ENCODE results near the gene SCYL1. TPM values are rescaled to one million over a fixed set of nuclear protein-coding genes. Genes with fewer than 3 reads are reported as not detected.

SCYL1 gene
- total RNA-seq: 42.9 TPM
- polyA plus RNA-seq (ENCODE audit: insufficient read depth in 1 of 8, insufficient read length in 8 of 8, low replicate concordance in 1 of 8): 10 to 100 TPM; 43.0 to 62.9 (median 51.9) TPM
- long read RNA-seq, donor 1, partial matches to known transcripts: 12 of 19 reads
- long read RNA-seq, donor 1, other reads (novel, unspliced or antisense): 0 of 19 reads
- long read RNA-seq, donor 2, partial matches to known transcripts: 0 of 2 reads
- long read RNA-seq, donor 2, other reads (novel, unspliced or antisense): 0 of 2 reads
- long read RNA-seq, donor 3, transcript SCYL1-213 (1 exons, 856 nt): major isoform, 9 of 15 reads
- long read RNA-seq, donor 3, partial matches to known transcripts: 0 of 15 reads
- long read RNA-seq, donor 3, other reads (novel, unspliced or antisense): 0 of 15 reads
- long read RNA-seq, donor 4, partial matches to known transcripts: 34 of 37 reads
- long read RNA-seq, donor 4, other reads (novel, unspliced or antisense): 0 of 37 reads
- long read RNA-seq, donor 5, transcript SCYL1-201 (18 exons, 2,642 nt): minor isoform, 7 of 286 reads
- long read RNA-seq, donor 5, transcript SCYL1-213 (1 exons, 856 nt): major isoform, 22 of 286 reads
- long read RNA-seq, donor 5, partial matches to known transcripts: 250 of 286 reads
- long read RNA-seq, donor 5, other reads (novel, unspliced or antisense): 0 of 286 reads
- long read RNA-seq, donor 6, transcript SCYL1-213 (1 exons, 856 nt): major isoform, 17 of 52 reads
- long read RNA-seq, donor 6, partial matches to known transcripts: 30 of 52 reads
- long read RNA-seq, donor 6, other reads (novel, unspliced or antisense): 0 of 52 reads
- long read RNA-seq, donor 7, transcript SCYL1-213 (1 exons, 856 nt): major isoform, 17 of 69 reads
- long read RNA-seq, donor 7, partial matches to known transcripts: 47 of 69 reads
- long read RNA-seq, donor 7, other reads (novel, unspliced or antisense): 0 of 69 reads
- long read RNA-seq, donor 8, transcript SCYL1-213 (1 exons, 856 nt): major isoform, 15 of 17 reads
- long read RNA-seq, donor 8, partial matches to known transcripts: 0 of 17 reads
- long read RNA-seq, donor 8, other reads (novel, unspliced or antisense): 0 of 17 reads
- long read RNA-seq, donor 9, transcript SCYL1-213 (1 exons, 856 nt): major isoform, 11 of 53 reads
- long read RNA-seq, donor 9, partial matches to known transcripts: 36 of 53 reads
- long read RNA-seq, donor 9, other reads (novel, unspliced or antisense): 6 of 53 reads
- long read RNA-seq, donor 10, transcript SCYL1-213 (1 exons, 856 nt): major isoform, 21 of 27 reads
- long read RNA-seq, donor 10, partial matches to known transcripts: 0 of 27 reads
- long read RNA-seq, donor 10, other reads (novel, unspliced or antisense): 0 of 27 reads
- long read RNA-seq, donor 11, transcript SCYL1-213 (1 exons, 856 nt): major isoform, 7 of 9 reads
- long read RNA-seq, donor 11, partial matches to known transcripts: 0 of 9 reads
- long read RNA-seq, donor 11, other reads (novel, unspliced or antisense): 0 of 9 reads

DNA sequence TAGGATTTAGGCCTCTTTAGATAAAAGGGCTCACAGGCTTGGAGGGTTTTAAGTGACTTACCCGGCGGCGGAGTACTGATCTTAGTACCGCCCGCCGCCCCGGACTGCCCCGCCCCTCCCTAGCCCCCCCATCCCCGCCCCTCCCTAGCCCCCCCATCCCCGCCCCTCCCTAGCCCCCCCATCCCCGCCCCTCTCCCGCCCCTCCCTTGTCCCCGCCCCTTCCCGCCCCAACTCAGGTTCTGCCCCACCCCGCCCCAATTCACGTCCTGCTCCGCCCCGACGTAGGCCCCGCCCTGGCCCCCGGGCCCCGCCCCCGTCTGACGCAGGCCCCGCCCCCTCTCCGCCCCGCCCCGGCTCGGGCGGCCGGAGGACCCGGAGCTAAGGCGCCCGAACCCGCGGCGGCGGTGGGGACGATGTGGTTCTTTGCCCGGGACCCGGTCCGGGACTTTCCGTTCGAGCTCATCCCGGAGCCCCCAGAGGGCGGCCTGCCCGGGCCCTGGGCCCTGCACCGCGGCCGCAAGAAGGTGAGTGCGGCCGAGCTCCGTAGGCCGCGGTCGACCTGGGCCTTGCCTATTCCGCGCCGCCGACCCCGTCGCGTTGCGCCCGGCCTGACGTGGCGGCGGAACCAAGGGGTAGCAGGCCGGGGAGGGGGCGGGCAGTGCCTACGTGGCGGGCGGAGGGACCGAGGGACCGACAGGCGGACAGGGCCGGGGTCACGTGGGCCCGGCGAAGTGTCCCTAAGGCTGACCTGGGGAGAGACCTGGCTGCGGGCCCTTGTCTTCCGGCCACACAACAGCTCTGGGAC is at the start of gene SCYL1:
SCYL1 (plus strand) TSS at position 343 of the 805 bp plus-strand sequence; CDS start at position 414, 71 bp downstream.
- WGBS (ENCODE audit: insufficient coverage): under 1% methylated on average over 57 of the region's 82 CpGs
- H3K27ac ChIP-seq (ENCODE audit: low read length): peak within 1 kb of the TSS; percentile 67
- peak; percentile 89 for DNase-seq
- peak within 1 kb of the TSS; percentile 87 for H3K4me3 ChIP-seq (ENCODE audit: low read length)
- H3K4me1 ChIP-seq (ENCODE audit: control insufficient read depth, insufficient read depth, low read length): peaks cover 21% of the 10 kb centered on the region
- H3K36me3 ChIP-seq (ENCODE audit: control insufficient read depth, insufficient read depth, low read length): peaks cover 41% of the 10 kb centered on the region
- H3K9me3 ChIP-seq (replicated peaks; ENCODE audit: control insufficient read depth, low read depth, low read length): no peaks in the 10 kb centered on the region
- H3K27me3 ChIP-seq (ENCODE audit: control insufficient read depth, insufficient read depth, low read length): no peaks in the 10 kb centered on the region

DNA sequence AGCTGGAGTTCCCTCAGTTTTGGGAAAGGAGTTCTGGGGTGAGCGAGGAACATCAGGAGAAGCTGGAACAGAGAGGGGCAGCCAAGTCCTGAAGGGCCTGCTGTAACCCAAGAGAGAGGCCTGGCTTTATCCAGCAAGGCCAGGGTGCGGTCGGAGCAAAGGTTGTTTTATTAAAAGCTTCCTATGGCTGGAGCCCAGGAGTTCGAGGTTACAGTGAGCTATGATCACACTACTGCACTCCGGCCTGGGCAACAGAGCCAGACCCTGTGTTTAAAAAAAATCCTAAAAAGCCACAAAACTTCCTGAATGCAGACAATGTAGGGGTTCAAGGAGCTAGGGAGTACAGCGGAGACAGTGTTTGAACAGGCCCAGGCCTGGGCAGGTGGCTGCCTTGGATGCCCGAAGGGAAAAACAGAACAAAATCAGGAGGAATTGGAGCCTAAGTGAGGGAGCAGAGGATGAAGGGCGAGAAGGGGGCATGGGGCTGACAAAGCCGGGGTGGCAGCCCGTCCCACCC is 48.2 kb upstream of the SCYL1 start:
- peak overlapping the region; percentile 100 for H3K27ac ChIP-seq (ENCODE audit: low read length)
- H3K4me1 ChIP-seq (ENCODE audit: control insufficient read depth, insufficient read depth, low read length): peaks cover 46% of the 10 kb centered on the region
- WGBS (ENCODE audit: insufficient coverage): 27% methylated on average over 8 of the region's 10 CpGs
- no peaks in the 10 kb centered on the region for H3K27me3 ChIP-seq (ENCODE audit: control insufficient read depth, insufficient read depth, low read length)
- no peak for DNase-seq
- no peaks in the 10 kb centered on the region for H3K9me3 ChIP-seq (replicated peaks; ENCODE audit: control insufficient read depth, low read depth, low read length)
- H3K36me3 ChIP-seq (ENCODE audit: control insufficient read depth, insufficient read depth, low read length): no peaks in the 10 kb centered on the region
- H3K4me3 ChIP-seq (ENCODE audit: low read length): peak overlapping the region; percentile 99

DNA sequence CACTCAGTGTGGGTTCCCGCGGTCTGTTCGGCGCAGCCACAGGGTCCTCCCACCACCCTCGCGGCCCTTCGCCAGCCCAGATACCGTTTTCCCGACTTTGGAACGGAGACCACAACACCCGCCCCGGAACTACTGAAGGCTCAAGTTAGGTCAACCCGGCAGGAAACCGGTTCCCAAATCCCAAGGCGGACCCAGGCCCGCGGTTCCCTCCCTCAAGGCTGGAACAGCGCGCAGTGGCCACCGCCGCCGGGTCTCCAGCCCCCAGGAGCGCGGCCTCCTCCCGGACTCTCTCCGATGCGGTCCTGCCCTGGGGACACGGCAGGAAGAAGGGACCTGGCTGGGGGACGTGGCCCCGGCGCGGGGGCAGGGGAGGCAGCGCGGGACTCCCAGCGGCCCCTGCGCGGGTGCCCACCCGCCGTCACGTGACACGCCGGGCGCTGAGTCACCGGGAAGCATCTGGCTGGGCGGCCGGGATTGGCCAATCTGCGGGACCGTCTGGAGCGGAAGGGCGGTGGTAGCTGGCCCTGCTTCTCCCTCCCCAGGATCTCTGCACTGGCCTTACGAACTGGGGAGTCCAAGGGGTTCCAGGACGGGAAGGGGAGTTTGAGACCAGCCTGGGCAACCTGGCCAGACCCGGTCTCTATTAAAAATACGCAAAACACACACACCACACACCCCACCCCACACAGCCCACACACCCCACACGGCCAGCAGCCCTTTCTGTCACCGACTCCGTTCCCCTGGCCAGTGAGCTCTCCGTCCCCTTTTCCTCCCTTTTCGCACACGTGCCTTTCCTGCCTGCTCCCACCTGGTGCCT is 47.5 kb upstream of the SCYL1 start:
- WGBS (ENCODE audit: insufficient coverage): under 1% methylated on average over 46 of the region's 60 CpGs
- Histone ChIP-seq H3K4me1 (ENCODE audit: control insufficient read depth, insufficient read depth, low read length) (peaks cover 41% of the 10 kb centered on the region), H3K9me3 (replicated peaks; ENCODE audit: control insufficient read depth, low read depth, low read length) (no peaks in the 10 kb centered on the region), H3K27me3 (ENCODE audit: control insufficient read depth, insufficient read depth, low read length) (no peaks in the 10 kb centered on the region), H3K4me3 (ENCODE audit: low read length) (peak overlapping the region; percentile 99), H3K27ac (ENCODE audit: low read length) (peak overlapping the region; percentile 100), H3K36me3 (ENCODE audit: control insufficient read depth, insufficient read depth, low read length) (no peaks in the 10 kb centered on the region)
- peak; percentile 98 for DNase-seq

DNA sequence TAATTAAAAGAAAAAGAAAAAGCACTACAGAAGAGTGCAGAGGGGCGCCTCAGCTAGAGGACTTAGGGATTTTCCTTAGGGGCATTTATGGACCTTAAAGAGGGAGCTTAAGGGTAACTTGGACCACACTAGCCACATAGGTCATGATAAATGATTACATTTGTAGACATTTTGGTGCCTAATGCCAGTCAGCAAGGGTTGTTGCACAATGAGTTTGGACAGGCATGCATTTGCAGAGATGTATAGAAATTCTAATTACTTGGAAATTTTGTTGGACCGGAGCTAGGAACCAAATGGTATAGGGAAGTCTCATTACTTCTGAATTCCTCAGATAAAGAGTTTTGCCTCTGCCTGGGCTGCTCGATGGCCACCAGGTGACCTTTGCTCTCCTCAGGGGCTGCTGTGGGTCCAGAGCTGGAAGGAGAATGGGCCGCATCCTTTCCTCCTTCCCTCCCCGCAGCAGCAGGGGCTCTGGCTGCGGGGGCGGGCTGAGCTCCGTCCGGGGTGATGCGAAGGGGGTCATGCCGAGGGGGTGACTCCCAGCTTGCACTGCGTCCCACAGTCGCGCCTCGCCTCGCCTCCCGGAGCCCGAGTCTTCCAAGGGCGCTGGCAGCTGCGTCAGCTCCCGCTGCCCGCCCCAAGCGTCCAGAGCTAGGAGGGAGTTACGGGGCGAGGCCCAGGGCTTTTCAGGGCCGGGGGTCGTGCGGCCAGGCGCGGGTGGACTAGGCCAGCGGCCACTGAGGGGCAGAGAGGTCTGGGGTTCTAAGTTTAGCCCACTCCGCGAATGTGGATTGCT is 46.3 kb upstream of the SCYL1 start:
- Histone ChIP-seq H3K9me3 (replicated peaks; ENCODE audit: control insufficient read depth, low read depth, low read length) (no peaks in the 10 kb centered on the region), H3K27ac (ENCODE audit: low read length) (peak overlapping the region; percentile 100), H3K4me1 (ENCODE audit: control insufficient read depth, insufficient read depth, low read length) (peaks cover 41% of the 10 kb centered on the region), H3K4me3 (ENCODE audit: low read length) (peak overlapping the region; percentile 13), H3K36me3 (ENCODE audit: control insufficient read depth, insufficient read depth, low read length) (no peaks in the 10 kb centered on the region), H3K27me3 (ENCODE audit: control insufficient read depth, insufficient read depth, low read length) (no peaks in the 10 kb centered on the region)
- DNase-seq: peak; percentile 72
- WGBS (ENCODE audit: insufficient coverage): 33% methylated on average over 29 of the region's 33 CpGs

DNA sequence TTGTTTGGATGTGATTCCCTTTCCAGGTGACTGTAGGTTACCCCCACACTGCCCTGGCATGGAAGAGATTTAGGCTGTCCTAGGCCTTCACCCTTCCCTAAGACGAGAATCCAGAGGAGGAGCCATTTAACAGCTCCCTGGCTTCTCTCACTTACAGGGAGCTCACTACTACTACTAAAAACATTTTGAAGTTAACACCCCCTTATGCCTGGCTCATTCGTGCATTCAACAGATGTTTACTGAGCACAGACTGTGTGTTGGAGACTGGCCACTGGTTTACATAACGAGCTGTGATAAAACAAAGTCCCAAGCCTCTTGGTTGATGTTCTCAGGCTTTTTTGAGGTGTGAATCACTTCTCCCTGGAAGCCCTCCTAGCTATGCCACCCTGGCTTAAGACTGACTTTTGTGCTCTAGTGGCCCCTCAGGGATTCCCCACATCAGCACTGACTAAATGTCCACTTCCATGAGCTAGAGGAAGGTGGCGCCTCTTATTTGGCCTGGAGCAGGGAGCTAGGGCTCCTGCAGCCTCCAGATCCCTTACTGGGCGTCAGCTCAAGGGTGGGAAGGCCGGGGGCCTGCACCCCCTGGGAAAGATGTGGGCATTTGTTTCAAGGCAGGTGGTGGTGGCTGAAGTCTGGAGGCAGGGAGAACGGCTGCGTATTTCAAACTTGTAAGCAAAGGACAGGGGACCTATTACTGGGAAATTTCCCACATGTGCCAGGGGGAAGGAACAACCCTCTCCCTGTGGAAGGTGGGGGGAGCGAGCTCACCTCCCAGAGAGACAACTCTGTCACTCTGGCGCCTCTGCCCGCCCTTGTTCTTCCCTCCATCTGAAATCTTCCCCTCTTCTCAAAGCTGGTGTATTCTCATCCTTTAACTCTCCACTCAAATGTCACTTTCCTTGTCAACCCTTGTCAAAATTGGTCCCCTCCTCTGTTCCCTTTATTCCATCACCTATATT is 45.4 kb upstream of the SCYL1 start:
- Histone ChIP-seq H3K27ac (ENCODE audit: low read length) (peak overlapping the region; percentile 100), H3K36me3 (ENCODE audit: control insufficient read depth, insufficient read depth, low read length) (no peaks in the 10 kb centered on the region), H3K4me3 (ENCODE audit: low read length) (peak overlapping the region; percentile 13), H3K27me3 (ENCODE audit: control insufficient read depth, insufficient read depth, low read length) (no peaks in the 10 kb centered on the region), H3K4me1 (ENCODE audit: control insufficient read depth, insufficient read depth, low read length) (peaks cover 41% of the 10 kb centered on the region), H3K9me3 (replicated peaks; ENCODE audit: control insufficient read depth, low read depth, low read length) (no peaks in the 10 kb centered on the region)
- WGBS (ENCODE audit: insufficient coverage): 37% methylated on average over 3 of the region's 11 CpGs
- DNase-seq: peak; percentile 95

DNA sequence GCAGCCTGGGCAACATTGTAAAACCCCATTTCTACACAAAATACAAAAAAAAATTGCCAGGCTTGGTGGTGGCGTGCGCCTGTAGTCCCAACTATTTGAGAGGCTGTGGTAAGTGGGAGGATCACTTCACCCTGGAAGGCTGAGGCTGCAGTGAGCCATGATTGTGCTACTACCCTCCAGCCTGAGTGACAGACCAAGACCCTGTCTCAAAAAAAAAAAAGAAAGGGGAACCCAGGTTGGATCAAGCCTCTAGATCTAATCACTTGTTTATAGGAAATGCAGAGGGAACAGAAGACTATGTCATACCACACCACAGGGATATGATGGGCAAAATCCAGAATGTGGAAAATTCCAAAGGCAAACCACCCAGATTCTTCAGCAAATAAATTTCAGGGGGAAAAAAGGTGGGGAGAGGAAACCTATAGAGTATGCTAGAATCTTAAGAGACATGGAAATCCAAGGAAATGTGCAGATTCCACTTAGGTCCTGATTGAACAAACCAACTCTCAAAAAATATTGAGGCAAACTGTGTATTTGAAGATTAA is 42.5 kb upstream of the SCYL1 start:
- H3K9me3 ChIP-seq (replicated peaks; ENCODE audit: control insufficient read depth, low read depth, low read length): no peaks in the 10 kb centered on the region
- H3K27me3 ChIP-seq (ENCODE audit: control insufficient read depth, insufficient read depth, low read length): no peaks in the 10 kb centered on the region
- 100% methylated on average over 2 of the region's 2 CpGs for WGBS (ENCODE audit: insufficient coverage)
- no peak for DNase-seq
- no peak overlapping the region for H3K27ac ChIP-seq (ENCODE audit: low read length)
- H3K36me3 ChIP-seq (ENCODE audit: control insufficient read depth, insufficient read depth, low read length): no peaks in the 10 kb centered on the region
- peaks cover 53% of the 10 kb centered on the region for H3K4me1 ChIP-seq (ENCODE audit: control insufficient read depth, insufficient read depth, low read length)
- no peak overlapping the region for H3K4me3 ChIP-seq (ENCODE audit: low read length)

DNA sequence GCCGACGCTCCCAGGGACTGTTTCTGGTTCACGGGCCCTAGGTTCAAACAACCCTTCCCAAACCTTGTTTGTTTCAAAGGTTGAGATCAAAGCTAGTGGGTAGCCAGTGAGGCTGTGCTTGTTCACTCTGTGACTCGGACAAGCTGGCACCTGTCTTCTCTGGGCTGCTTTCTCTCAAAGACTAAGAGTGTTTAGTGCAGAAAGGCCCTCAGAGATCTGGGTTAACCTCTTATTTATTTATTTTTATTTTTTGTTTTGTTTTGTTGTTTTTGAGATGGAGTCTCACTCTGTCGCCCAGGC is 39.0 kb upstream of the SCYL1 start:
- 20% methylated on average over 1 of the region's 5 CpGs for WGBS (ENCODE audit: insufficient coverage)
- peak; percentile 56 for DNase-seq
- no peaks in the 10 kb centered on the region for H3K9me3 ChIP-seq (replicated peaks; ENCODE audit: control insufficient read depth, low read depth, low read length)
- peaks cover 62% of the 10 kb centered on the region for H3K4me1 ChIP-seq (ENCODE audit: control insufficient read depth, insufficient read depth, low read length)
- H3K27ac ChIP-seq (ENCODE audit: low read length): peak overlapping the region; percentile 88
- H3K36me3 ChIP-seq (ENCODE audit: control insufficient read depth, insufficient read depth, low read length): no peaks in the 10 kb centered on the region
- no peaks in the 10 kb centered on the region for H3K27me3 ChIP-seq (ENCODE audit: control insufficient read depth, insufficient read depth, low read length)
- no peak overlapping the region for H3K4me3 ChIP-seq (ENCODE audit: low read length)
